ENCODE data around the gene TACSTD2.
"Not testable (repeated sequence)": the region's sequence is repeated elsewhere in the genome, so short reads cannot be mapped to it uniquely, and the experiment has no call there.

The TACSTD2 gene

DNA sequence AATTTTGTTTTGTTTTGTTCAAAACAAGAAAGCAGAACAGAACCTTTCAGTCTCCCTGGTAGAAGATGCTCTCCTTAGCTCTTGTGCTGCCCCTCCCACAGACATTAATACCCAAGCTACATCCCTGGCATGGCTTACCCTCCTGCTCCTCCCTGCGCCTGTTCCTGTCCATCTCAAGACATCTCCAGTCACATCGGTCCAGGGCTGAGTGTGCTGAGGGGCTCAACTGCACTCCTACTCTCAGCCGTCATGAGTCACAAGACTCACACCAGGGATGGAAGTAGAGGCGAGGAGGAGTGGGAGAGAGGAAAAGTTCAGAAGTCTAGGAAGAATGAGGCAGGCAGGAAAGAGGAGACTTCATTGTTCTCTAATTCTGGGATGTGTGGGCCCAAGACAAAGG lies 9.2 kb upstream of the TACSTD2 start:
- DNase-seq = no peak

DNA sequence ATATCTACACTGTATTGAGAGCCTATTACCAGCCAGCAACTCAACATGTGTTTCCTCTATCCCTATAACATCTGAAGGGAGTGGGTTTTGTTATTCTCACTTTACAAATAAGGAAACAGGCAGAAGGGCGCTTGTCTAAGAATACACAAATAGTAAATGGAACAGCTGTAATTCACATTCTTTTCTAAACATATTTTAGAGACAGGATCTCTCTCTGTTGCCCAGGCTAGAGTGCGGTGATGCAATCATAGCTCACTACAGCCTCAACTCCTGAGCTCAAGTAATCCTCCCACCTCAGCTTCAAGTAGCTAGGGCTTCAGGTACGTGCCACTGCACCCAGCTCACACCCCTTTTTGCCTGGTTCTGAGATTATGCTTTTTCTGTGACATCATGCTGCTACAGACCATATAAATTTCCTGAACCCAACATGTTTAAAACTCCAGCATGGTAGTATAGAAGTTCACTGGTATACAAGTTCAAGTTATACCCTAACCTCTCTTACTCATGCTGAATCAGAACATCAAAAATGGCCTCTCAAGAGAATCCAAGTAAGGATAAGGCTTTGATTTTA lies 8.6 kb upstream of the TACSTD2 start:
- DNase-seq = no peak

DNA sequence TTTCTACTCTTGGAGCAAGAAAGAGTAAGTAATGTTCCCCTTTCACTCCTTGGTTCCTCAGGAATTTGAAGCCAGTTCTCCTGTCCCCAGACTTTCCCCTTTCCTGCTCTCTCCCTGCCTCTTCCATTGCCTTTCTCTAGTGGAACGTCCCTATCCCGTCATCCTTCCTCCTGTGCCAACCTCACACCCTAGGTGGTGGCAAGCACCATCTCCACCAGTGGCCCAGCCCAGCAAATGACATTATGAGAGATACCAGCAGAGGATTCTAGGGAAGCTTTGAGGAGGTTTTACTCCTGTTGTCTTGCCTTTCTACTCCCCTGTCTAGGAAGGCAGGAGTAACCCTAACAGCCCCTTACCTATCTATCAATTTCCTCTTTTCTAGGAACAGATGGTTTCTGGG lies 8.1 kb upstream of the TACSTD2 start:
- no peak for DNase-seq

DNA sequence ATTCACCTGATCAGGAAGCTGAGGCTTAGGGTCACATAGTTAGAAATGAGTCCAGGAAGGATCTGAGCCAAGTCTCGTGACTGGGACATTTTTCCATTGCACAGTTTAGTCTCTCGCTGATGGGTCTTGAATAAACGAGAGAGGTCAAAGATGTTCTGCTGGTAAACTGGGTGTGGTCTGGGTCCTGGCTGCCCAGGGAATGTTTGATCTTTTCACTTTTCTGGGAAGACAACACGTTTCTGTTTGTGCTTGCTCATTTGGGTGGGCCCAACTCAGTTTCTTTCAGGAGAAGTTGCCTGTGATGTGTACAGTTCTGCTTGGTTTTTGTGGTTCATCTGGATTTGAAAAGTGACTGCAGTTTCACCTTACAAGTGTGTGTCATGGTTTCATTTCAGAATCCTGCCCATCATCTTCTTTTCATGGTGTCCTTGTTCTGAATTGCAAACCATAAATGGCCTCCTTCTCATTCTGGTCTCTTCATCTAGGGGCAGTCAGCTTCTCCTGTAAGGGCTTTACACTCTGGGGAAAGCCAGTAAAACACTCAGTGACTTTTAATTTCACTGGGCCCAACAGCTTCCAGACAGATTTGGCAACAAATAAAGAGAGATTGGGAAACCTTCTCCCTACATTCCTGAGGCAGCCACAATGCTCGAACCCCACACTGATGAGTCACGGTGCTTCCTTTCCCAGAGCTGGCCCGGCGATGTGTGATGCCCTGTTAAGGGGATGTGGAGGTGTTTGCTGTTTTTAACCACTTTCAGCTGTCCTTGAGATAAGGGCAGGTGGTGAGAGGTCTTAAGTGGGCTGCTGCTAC lies 7.2 kb upstream of the TACSTD2 start:
- DNase-seq = no peak

DNA sequence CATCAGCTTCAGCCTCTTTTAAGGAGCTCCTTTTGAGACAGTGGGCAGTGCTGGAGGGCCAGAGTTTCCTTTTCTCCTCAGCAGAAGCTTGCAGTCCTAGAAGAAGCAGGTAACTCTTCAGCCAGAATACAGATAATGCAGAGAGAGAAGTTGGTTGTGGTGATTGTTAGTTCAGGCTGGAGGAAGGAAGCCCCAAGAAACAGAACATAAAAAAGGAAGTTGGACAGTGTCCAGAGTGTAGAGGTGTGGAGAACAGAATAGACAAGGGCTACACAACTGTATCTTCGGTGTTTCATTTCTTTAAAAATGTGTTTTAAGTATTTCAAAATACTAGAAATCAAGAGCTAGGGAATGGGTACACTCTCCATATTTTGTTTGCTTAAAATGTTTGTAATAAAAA lies 6.4 kb upstream of the TACSTD2 start:
- no peak for DNase-seq

DNA sequence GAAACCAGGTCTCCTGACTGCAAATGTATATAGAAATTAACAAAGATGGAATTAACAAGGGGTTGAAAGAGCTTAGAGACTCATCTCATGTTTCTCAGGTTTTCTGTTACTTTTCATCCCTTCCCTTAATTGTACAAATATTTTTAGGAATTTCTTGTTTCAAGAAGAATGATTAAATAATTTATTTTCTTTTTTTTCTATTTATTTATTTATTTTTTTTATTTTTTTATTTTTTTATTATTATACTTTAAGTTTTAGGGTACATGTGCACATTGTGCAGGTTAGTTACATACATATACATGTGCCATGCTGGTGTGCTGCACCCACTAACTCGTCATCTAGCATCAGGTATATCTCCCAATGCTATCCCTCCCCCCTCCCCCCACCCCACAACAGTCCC lies 5.1 kb upstream of the TACSTD2 start:
- not testable (repeated sequence) for DNase-seq

DNA sequence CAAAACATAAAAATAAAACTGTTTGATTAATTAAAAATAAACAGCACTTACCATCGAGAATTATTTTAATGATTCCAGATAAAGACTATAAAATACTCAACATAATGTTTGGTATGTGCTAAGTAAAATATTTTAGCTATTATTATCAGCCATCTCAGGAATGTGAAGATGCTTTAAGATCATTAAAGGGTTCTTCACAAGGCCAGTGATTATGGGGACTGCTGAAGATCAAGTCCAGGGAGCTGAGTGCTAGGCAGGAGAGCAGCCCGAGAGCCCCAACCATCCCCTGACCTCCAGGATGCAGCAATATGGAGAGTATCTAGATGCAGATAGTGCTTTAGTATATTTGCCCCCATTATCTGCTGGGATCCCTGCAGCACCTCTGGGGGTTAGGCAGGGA lies 4.6 kb upstream of the TACSTD2 start:
- DNase-seq = no peak

DNA sequence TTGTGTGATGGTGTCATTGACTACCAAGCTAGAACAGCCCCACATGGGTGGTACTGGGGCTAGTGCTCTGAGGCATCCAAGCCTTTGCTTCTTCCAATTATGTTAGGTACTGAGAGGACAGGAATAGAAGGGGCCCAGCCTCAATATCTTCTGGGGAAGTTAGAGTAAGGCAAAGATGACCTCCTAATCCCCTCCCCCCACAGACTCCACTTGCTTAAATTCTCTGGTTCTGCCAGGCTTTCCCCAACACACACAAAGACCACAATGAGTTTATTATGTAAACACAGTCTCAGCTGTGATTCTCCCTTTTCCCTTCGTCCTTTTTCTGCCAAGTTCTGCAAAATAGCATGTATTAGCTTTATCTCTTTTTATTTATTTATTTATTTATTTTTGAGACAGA lies 3.1 kb upstream of the TACSTD2 start:
- DNase-seq = no peak

DNA sequence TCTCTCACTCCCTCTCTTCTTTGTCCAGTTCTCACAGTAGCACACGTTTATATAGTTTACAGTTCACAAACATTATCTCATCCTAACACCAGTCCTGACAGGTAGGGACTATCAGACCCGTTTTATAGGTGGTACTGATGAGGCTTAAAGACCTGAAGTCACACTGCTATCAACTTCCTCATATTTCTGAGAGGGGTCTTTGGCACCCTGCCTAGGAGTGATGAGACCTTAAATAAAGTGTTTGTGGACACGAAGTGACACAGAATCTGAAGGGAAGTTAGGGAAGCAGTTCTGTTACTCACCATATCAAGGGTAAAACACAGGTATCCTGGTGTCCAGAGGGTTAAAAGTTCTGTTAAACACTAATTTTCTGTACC lies 590 bp upstream of the TACSTD2 start:
- no peak for DNase-seq

DNA sequence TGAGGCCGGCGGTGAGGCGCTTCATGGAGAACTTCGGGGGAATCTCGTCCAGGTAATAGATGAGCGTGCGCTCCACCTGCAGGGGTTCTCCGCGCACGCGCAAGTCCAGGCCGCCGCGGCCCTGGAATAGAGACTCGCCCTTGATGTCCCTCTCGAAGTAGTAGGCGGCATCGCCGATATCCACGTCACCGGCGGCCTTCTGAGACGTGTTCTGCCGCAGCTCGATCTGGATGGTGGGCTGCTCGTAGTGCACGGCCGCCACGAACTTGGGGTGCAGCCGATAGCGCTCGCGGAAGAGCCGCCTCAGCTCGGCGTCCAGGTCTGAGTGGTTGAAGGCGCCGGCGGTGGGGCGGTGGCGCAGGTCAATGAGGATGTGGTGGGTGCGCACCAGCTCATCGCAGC lies 726 bp downstream of the TACSTD2 start:
- no peak for DNase-seq

DNA sequence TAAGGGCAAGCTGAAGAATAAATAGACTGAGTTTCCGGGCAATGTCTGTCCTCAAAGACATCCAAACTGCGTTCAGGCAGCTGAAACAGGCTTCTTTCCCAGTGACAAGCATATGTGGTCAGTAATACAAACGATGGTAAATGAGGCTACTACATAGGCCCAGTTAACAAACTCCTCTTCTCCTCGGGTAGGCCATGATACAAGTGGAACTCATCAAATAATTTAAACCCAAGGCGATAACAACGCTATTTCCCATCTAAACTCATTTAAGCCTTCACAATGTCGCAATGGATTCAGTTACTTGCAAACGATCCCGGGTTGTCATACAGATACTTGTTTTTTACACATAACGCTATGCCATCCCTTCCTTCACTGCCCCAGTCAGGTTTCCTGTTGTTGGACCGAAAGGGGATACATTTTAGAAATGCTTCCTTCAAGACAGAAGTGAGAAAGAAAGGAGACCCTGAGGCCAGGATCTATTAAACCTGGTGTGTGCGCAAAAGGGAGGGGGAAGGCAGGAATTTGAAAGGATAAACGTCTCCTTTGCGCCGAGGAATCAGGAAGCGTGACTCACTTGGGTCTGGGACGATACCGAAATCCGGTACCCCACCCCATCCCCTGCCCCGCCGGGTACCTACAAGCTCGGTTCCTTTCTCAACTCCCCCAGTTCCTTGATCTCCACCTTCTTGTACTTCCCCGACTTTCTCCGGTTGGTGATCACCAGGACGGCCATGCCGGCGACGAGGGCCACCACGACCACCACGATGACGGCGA lies 1.3 kb downstream of the TACSTD2 start:
- no peak for DNase-seq

DNA sequence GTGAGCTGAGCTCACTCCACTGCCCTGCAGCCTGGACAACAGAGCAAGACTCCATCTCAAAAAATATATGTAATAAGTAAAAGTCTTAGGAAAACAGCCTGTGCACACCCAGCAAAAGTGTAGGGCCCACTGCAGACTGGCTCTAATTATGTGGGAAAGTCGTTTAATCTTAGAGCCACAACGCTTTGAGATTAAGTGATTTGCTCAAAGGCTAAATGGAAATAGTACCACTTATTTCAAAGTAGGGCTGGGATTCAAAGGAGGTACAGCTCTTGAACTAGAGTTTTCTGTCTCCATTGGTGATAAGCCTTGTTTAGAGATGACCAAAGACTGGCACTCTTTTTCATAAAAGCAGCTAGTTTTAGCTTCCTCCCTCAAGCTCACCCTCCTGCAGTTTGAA lies 2.2 kb downstream of the TACSTD2 start:
- no peak for DNase-seq

DNA sequence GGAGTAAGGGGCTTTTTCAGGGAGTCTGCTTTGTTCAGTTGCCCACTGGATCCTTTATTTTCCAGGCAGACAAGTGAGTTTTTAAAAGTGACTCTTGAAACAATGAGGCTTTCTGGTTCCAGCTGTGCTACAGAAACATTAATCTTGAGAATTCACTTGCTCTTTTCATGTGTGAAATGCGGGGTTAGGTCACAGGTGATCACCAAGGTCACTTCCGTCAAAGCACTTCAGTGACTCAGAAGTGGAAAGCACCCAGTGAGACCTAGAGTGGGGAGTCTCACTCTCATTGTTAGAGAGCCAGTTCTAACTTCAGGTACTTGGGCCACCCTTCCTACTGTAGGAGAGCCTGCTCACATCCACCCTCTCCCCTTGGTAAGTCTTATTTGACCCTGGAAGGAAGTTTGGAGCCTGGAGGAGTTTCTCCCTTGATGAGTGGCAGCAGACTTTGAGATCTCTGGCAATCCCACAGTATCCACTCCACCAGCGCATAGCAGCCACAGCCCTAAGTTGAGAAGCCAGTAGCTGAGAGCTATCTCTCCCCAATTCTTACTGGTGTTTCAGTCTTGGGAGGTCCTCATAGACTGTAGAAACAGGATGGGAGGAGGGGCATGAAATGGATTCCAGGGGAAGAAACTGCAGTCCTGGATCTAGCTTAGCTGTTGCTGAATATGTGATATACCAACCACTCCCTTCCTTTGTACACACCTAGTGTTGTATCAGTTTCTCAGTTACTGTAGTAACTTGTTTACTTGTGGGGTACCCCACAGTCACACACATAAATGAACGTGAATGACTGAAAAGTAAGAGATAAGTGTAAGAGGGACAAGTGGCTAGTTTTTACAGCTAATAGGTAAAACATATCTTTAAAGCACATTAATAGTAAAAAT lies 3.1 kb downstream of the TACSTD2 start:
- DNase-seq = no peak

DNA sequence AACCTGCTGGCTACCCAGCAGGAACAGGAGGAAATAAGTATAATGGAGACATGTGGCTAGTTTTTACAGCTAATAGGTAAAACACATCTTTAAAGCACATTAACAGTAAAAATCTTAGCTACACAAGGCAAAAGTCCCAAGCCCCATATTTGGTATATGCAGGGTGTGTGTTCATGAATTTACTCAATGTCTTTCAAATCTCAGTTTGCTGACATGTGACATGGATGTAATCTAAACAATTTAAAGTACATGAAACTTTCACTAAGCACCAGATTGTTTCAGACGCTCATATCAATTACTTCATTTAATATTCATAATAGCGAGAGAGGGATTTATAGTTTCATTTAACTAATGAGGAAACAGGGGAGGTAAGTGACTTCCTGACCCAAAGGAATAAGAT lies 3.9 kb downstream of the TACSTD2 start:
- DNase-seq = no peak

DNA sequence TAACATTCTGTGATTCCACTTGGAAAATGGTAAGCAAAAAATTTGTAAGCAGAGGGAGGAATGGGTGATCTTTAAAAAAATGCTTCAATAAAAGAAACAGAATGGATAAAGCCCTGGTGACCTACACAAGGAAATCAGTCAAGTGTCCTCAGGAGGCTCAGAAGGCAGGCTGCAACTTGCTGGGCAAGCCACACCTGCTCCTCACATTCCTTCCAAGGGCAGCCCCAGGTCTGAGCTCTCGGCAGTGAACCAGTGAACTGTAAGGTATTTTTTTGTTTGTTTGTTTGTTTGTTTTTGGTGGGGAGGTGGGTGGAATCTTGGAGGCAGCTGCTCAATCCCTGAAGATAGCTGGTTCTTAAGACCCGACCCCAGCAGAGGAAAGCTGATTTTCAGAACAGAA lies 4.4 kb downstream of the TACSTD2 start:
- DNase-seq = peak; percentile 9

DNA sequence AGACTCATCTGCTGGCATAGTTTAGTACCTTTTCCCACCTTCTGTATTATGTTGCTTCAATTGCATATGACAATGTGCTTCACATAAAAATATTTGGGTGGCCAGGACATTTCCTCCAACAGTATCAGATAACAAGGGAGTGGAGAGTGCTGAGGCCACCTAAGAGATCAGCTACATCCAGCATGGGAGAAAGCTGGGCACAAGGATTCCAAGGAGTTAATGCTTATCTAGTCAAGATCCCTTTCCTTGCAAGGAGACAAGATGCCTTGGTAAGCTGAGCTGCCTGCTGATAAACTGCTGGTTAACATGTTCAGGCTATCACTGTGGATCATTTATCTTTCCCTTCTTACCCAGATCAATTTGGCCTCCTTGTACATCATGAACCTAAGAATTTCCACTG lies 5.4 kb downstream of the TACSTD2 start:
- DNase-seq = no peak

DNA sequence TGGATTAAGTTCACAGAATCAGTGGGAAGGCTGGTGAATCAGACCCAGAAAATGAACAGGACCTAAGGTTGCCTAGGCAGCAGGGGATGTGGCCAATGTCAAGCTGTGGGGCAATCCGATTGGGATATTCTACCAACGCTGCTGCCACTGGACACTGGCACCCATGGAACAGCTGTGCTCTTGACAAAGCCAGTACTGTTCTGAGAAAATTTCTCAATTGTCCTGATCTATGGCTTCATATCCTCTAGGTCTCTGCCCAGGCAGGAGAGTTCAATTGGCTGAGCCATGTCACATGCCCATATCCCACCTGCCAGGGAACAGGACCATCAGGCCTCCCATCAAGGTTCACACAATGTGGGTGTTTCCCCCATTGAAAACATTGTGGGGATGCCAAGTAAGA lies 6.2 kb downstream of the TACSTD2 start:
- DNase-seq = no peak

DNA sequence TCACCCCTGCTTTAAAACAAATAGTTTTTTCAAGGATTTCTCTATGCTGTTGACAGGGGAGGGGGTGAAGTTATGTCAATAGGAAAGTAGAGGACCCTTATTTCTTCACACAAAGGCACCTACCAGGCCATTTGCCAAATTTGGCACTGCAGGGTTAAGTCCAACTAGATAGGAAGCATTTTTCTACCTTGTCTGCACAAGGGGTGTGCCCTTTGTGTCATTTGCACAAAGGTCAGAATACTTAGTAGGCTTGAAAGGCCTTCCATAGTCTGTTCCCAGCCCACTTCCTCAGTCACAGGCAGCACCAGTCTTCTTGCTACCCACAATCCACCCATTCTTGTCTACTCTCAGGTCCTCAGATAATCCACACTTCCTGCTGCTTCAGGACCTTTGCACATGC lies 7.0 kb downstream of the TACSTD2 start:
- no peak for DNase-seq

DNA sequence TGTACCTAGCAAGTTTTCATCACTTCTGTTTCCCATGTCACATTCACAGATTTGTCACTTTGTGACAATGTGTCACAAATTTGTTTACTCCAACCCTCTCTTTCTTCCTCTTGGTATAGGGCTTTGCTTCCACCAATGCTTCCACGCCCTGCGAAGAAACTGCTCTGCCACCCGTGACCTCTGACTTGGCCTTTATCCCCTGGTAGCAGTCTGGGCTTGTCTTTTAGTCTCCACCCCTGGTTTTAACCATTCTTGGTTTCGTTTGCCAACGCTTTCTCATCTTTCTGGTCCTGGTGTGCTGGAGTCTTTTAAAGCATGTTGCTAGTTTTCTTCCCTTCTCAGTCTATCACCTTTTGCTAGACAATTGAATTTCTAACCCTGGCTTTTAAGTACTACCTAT lies 8.1 kb downstream of the TACSTD2 start:
- DNase-seq = no peak

DNA sequence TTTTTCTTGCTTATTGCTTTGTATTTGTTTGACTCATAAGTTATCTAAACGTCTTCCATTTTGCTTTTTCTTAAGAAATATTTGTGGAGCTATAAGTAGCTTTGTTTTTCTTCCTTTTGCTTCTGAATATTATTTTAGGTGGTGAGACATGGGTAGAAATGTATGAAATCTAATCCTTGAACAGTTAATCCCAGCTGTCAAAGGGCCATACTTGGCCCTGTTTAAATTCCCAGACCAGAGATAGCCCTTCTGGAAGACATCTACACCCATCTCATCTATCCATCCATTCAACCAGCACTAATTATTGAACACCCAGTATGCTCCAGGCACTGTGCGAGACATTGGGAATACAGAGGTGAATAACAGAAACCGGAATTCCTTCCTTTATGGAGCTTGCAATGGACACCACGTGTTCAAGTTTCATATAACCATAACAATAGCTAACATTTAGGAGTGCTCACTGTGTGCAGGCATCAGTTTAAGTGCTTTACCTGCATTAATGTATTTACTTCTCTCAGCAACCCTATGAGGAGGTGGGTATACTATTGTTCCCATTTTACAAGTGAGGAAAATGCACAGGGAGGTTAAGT lies 8.7 kb downstream of the TACSTD2 start:
- no peak for DNase-seq

DNA sequence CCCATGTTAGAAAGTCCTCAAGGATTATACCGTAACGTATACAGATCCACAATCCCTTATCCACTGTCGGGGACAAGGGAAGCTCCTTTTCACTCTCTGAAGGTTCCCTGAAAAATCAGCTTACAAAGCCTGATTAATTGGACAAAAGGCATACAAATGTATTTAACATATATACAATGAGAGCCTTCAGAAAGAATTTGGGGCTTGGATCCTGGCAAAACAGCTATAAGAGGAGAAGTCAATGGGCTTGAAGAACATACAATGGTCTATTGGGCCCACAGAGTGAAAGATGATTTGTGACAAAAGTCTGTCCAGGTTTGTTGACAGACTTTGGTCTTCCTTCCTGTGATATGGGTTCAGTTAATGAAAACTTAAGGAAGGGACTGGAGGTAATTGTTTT lies 10.7 kb downstream of the TACSTD2 start:
- DNase-seq = no peak

DNA sequence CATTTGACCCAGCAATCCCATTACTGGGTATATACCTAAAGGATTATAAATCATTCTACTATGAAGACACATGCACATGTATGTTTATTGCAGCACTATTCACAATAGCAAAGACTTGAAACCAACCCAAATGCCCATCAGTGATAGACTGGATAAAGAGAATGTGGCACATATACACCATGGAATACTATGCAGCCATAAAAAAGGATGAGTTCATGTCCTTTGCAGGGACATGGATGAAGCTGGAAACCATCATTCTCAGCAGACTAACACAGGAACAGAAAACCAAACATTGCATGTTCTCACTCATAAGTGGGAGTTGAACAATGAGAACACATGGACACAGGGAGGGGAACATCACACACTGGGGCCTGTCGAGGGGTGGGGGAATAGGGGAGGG lies 13.3 kb downstream of the TACSTD2 start:
- not testable (repeated sequence) for DNase-seq

DNA sequence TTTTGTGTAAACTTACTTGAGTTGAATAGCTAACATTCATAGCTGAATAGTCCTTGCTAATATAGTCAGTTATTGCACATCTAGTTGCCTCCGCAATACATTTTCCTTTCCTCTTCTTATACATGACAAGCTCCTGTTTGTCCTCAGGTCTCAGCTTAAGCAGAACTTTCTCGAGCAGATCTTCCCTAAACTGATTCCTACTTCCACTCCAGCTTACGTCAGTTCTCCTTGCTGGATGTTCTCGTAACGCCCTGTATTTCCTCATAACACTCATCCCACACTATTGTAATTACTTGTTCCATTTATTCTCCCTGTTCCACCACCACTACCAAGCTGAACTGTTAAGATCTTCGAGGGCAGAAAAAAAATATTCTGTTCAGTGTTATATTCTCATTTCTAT lies 15.4 kb downstream of the TACSTD2 start:
- DNase-seq = no peak
